ENCODE data around the gene KANK2.
"Not testable (repeated sequence)": the region's sequence is repeated elsewhere in the genome, so short reads cannot be mapped to it uniquely, and the experiment has no call there.

The KANK2 gene

GRCh38 chr19:11176466-11177193 lies 20.7 kb downstream of the KANK2 start:
- Mint-ChIP-seq H3K27ac (no peak overlapping the region), H3K36me3 (no peaks in the 10 kb centered on the region), H3K9me3 (ENCODE audit: low read depth) (no peaks in the 10 kb centered on the region), H3K4me1 (ENCODE audit: low read depth) (peaks cover 2% of the 10 kb centered on the region), H3K27me3 (peaks cover 1% of the 10 kb centered on the region), H3K4me3 (no peak overlapping the region)

GRCh38 chr19:11175920-11176319 lies 21.4 kb downstream of the KANK2 start:
- Mint-ChIP-seq H3K36me3 (no peaks in the 10 kb centered on the region), H3K4me3 (no peak overlapping the region), H3K9me3 (ENCODE audit: low read depth) (no peaks in the 10 kb centered on the region), H3K4me1 (ENCODE audit: low read depth) (peaks cover 2% of the 10 kb centered on the region), H3K27me3 (peaks cover 1% of the 10 kb centered on the region), H3K27ac (no peak overlapping the region)

GRCh38 chr19:11174336-11174735 lies 23.0 kb downstream of the KANK2 start:
- Mint-ChIP-seq H3K4me1 (ENCODE audit: low read depth) (no peaks in the 10 kb centered on the region), H3K27me3 (peaks cover 1% of the 10 kb centered on the region), H3K36me3 (no peaks in the 10 kb centered on the region), H3K9me3 (ENCODE audit: low read depth) (no peaks in the 10 kb centered on the region), H3K4me3 (no peak overlapping the region), H3K27ac (no peak overlapping the region)

GRCh38 chr19:11173516-11174155 lies 23.7 kb downstream of the KANK2 start:
- Mint-ChIP-seq H3K27me3 (peaks cover 1% of the 10 kb centered on the region), H3K27ac (no peak overlapping the region), H3K4me3 (no peak overlapping the region), H3K4me1 (ENCODE audit: low read depth) (no peaks in the 10 kb centered on the region), H3K36me3 (no peaks in the 10 kb centered on the region), H3K9me3 (ENCODE audit: low read depth) (no peaks in the 10 kb centered on the region)

- H3K4me1 Mint-ChIP-seq (ENCODE audit: low read depth), result no peaks in the 10 kb centered on the region
- no peak overlapping the region for H3K27ac Mint-ChIP-seq
- no peak overlapping the region for H3K4me3 Mint-ChIP-seq
- H3K36me3 Mint-ChIP-seq, result no peaks in the 10 kb centered on the region
- H3K27me3 Mint-ChIP-seq, result peaks cover 1% of the 10 kb centered on the region
- H3K9me3 Mint-ChIP-seq (ENCODE audit: low read depth), result no peaks in the 10 kb centered on the region
Measured at GRCh38 chr19:11172576-11172975, 24.8 kb downstream of the KANK2 start.

GRCh38 chr19:11171144-11171543 lies 26.2 kb downstream of the KANK2 start:
- Mint-ChIP-seq H3K4me1 (ENCODE audit: low read depth) (no peaks in the 10 kb centered on the region), H3K9me3 (ENCODE audit: low read depth) (no peaks in the 10 kb centered on the region), H3K36me3 (no peaks in the 10 kb centered on the region), H3K4me3 (no peak overlapping the region), H3K27me3 (no peaks in the 10 kb centered on the region), H3K27ac (no peak overlapping the region)

GRCh38 chr19:11169896-11170678 lies 27.3 kb downstream of the KANK2 start:
- Mint-ChIP-seq H3K4me1 (ENCODE audit: low read depth) (no peaks in the 10 kb centered on the region), H3K9me3 (ENCODE audit: low read depth) (no peaks in the 10 kb centered on the region), H3K36me3 (no peaks in the 10 kb centered on the region), H3K27ac (no peak overlapping the region), H3K4me3 (no peak overlapping the region), H3K27me3 (no peaks in the 10 kb centered on the region)

GRCh38 chr19:11168568-11168967 lies 28.8 kb downstream of the KANK2 start:
- H3K4me3 Mint-ChIP-seq, result no peak overlapping the region
- no peak overlapping the region for H3K27ac Mint-ChIP-seq
- H3K9me3 Mint-ChIP-seq (ENCODE audit: low read depth), result no peaks in the 10 kb centered on the region
- H3K4me1 Mint-ChIP-seq (ENCODE audit: low read depth), result no peaks in the 10 kb centered on the region
- H3K36me3 Mint-ChIP-seq, result no peaks in the 10 kb centered on the region
- H3K27me3 Mint-ChIP-seq, result no peaks in the 10 kb centered on the region

GRCh38 chr19:11166281-11167142 lies 30.8 kb downstream of the KANK2 start:
- H3K36me3 Mint-ChIP-seq, result no peaks in the 10 kb centered on the region
- H3K9me3 Mint-ChIP-seq (ENCODE audit: low read depth), result no peaks in the 10 kb centered on the region
- no peak overlapping the region for H3K4me3 Mint-ChIP-seq
- no peaks in the 10 kb centered on the region for H3K27me3 Mint-ChIP-seq
- no peak overlapping the region for H3K27ac Mint-ChIP-seq
- H3K4me1 Mint-ChIP-seq (ENCODE audit: low read depth), result no peaks in the 10 kb centered on the region

GRCh38 chr19:11165486-11166030 lies 31.8 kb downstream of the KANK2 start:
- Mint-ChIP-seq H3K36me3 (no peaks in the 10 kb centered on the region), H3K27ac (no peak overlapping the region), H3K27me3 (no peaks in the 10 kb centered on the region), H3K4me1 (ENCODE audit: low read depth) (no peaks in the 10 kb centered on the region), H3K4me3 (no peak overlapping the region), H3K9me3 (ENCODE audit: low read depth) (no peaks in the 10 kb centered on the region)

GRCh38 chr19:11164879-11165406 lies 32.4 kb downstream of the KANK2 start:
- H3K27ac Mint-ChIP-seq, result no peak overlapping the region

GRCh38 chr19:11164296-11164695 lies 33.0 kb downstream of the KANK2 start:
- Mint-ChIP-seq H3K9me3 (ENCODE audit: low read depth) (no peaks in the 10 kb centered on the region), H3K27ac (no peak overlapping the region), H3K4me3 (no peak overlapping the region), H3K27me3 (no peaks in the 10 kb centered on the region), H3K4me1 (ENCODE audit: low read depth) (no peaks in the 10 kb centered on the region), H3K36me3 (no peaks in the 10 kb centered on the region)

More at GRCh38 chr19:11164879-11165406, 32.4 kb downstream of the KANK2 start:
- Mint-ChIP-seq H3K4me1 (ENCODE audit: low read depth) (no peaks in the 10 kb centered on the region), H3K4me3 (no peak overlapping the region), H3K27me3 (no peaks in the 10 kb centered on the region), H3K9me3 (ENCODE audit: low read depth) (no peaks in the 10 kb centered on the region), H3K36me3 (no peaks in the 10 kb centered on the region)

GRCh38 chr19:11160440-11160768 lies 36.9 kb downstream of the KANK2 start:
- not testable (repeated sequence) for H3K9me3 Mint-ChIP-seq (ENCODE audit: low read depth); H3K27ac Mint-ChIP-seq; H3K4me3 Mint-ChIP-seq; H3K4me1 Mint-ChIP-seq (ENCODE audit: low read depth); H3K27me3 Mint-ChIP-seq; H3K36me3 Mint-ChIP-seq

Measured in activated naive CD8-positive, alpha-beta T cell (primary cell).